ENCODE measurements around the gene MAGOH.

GRCh38 chr1:53189061-53189460, 49.3 kb downstream of the MAGOH start:
- TF ChIP-seq, protein P1, sequence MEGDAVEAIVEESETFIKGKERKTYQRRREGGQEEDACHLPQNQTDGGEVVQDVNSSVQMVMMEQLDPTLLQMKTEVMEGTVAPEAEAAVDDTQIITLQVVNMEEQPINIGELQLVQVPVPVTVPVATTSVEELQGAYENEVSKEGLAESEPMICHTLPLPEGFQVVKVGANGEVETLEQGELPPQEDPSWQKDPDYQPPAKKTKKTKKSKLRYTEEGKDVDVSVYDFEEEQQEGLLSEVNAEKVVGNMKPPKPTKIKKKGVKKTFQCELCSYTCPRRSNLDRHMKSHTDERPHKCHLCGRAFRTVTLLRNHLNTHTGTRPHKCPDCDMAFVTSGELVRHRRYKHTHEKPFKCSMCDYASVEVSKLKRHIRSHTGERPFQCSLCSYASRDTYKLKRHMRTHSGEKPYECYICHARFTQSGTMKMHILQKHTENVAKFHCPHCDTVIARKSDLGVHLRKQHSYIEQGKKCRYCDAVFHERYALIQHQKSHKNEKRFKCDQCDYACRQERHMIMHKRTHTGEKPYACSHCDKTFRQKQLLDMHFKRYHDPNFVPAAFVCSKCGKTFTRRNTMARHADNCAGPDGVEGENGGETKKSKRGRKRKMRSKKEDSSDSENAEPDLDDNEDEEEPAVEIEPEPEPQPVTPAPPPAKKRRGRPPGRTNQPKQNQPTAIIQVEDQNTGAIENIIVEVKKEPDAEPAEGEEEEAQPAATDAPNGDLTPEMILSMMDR (IDR thresholded peaks at IDR 0.05; ENCODE audit: low read length), result no peak
- TF ChIP-seq EZH2 (IDR thresholded peaks at IDR 0.05; ENCODE audit: borderline replicate concordance, low read length), result no peak
